ENCODE data around the gene NPEPPS.
"Not testable (repeated sequence)": the region's sequence is repeated elsewhere in the genome, so short reads cannot be mapped to it uniquely, and the experiment has no call there.

Gene NPEPPS

DNA sequence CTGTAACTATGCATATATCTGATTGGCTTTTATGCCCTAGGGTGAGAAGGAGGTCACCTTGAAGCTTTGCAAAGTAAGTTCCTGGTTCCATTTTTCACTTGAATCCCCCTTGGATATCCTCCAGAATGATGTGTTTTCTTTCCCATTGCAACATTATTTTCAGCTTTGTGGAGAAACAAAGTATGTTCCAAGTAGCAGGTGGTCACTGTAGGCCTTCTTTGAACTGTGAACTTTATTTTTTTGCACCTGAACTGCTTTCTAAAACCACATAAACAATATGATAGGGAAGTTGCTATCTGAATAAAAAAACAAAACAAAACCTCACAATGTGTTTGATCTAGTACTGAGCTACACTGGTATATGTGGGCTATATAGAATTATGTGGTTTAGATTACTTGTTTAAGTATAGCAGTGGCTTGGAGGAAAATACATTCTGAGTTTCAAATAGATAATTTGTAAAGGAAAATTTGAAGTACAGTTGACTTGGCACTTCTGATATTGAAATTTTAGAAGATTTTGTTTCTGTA, 29.7 kb downstream of the NPEPPS start:
- not testable (repeated sequence) for DNase-seq (ENCODE audit: low read depth)

DNA sequence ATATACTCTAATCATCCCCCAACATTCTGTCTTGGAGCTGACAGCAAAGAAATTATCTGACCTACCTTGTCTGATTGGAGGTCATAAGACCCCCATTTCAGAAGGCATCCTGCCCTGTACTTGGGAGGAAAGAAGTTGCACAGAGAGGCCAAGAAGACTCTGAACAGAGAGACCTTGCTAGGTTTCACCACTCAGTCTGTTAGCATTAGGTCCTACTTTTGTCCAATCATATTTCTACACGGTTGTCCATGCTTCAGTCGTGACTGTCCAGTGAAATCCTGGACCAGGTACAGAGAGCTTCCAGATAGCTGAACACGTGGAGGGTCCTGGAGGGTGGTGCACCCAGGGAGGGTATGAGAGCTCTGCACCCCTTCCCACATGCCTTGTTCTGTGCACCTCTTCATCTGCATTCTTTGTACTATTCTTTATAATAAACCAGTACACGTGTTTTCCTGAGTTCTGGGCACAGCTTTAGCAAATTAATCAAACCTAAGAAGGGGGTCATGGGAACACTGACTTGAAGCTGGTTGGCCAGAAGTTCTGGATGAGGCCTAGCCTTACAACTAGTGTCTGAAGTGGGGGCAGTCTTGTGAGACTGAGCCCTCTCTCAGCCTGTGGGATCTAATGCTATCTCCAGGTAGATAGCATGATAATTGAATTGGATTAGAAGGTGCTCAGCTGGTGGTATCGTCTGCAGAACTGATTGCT, 30.9 kb downstream of the NPEPPS start:
- not testable (repeated sequence) for DNase-seq (ENCODE audit: low read depth)

DNA sequence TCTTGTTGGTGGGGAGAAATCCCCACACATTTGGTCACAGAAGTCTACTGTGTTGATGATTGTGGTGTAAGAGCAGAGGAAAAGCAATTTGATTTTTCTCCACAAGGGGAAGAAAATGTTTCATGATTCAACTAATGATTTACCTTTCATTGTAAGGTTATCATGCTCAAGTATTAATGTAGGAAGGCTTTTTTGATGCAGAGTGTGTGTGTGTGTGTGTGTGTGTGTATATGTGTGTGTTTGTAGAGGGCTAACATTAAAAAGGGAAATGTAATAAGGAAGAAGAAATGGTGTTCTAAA, 31.4 kb downstream of the NPEPPS start:
- DNase-seq (ENCODE audit: low read depth): not testable (repeated sequence)

DNA sequence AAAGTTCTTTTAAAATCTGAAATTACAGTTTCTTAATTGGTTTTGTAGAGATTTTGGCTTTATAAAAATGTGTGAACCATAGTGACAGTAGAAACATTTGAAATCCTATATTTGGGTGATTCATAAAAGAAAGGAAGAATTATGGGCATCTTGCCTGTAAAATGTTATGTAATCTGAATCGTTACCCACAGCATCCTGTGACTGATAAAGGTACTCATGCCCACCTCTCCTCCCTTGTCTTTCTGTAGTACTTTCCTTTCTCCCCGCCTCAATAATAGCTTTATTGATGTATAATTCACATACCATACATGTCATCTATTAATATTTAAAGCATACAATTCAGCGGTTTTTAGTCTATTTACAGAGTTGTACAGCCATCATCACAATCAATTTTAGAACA, 36.4 kb downstream of the NPEPPS start:
- not testable (repeated sequence) for DNase-seq (ENCODE audit: low read depth)

DNA sequence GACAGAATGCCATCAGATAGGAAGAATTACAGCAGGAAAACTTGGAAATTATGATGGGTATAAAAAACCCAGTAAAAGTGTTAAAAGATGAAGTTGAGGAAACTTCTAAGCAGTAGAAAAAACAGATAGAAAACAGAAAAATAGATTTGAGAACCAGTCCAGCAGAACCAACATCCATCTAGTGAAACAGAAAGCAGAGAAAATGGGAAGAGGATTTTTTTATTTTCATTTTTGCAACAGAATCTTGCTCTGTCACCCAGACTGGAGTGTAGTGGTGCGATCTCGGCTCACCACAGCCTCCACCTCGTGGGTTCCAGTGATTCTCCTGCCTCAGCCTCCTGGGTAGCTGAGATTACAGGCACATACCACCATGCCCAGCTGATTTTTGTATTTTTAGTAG, 41.7 kb downstream of the NPEPPS start:
- not testable (repeated sequence) for DNase-seq (ENCODE audit: low read depth)

DNA sequence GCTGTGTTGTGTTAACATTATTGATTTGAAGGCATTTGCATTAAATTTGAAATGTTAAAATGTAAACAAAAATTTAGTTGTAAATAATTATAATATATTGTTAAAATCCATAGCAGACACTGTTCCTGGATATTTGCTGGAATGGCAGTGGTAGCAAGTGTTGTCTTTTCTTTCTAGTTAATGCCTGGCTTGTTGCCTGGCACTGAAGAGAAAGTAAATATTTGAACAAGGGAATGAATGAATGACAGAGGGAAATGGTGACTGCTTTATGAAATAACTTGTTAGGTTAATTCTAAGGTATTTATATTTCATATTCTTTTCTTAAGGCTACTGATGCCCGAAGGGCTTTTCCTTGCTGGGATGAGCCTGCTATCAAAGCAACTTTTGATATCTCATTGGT, 51.5 kb downstream of the NPEPPS start:
- not testable (repeated sequence) for DNase-seq (ENCODE audit: low read depth)

DNA sequence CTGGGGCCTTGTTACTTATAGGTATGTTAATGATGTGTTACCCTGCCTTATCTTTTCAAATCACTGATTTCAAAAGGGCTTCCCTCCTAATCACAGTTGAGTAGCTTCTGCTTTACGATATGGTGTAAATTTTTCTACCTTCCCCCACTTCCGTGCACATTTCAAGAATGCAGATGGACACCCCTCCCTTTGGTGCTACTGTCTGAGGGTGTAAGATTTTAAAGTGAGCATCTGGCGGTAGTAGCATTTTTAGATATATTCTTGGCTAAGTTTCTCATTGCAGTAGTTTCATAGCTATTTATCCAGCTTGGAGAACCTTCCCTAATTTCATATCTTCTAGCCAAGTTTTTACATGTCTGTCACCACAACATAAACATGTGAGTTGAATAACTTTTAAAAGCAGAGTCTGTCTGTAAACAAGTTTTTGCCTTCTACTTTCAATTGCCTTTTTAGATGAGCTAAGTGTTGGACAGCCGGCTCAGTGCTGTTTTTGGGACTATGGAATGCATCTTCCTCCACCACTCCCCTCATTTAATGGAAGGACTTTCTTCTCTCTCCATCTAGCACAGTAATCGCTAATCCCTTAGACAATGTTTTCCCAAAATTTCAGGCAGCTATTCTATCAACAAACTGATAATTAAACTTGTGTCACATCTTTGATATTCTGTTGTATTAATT, 55.6 kb downstream of the NPEPPS start:
- not testable (repeated sequence) for DNase-seq (ENCODE audit: low read depth)

DNA sequence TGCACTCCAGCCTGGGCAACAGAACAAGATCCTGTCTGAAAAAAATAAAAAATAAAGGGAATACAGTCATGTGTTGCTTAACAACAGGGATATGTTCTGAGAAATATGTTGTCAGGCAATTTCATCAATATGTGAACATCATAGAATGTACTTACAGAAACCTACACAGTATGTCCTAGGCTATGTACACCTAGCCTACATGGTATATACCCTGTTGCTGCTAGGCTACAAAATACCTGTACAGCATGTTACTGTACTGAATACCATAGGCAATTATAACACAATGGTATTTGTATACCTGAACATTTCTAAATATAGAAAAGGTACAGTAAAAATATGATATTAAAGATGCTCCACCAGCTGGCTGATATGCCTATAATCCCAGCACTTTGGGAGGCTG, 62.6 kb downstream of the NPEPPS start:
- DNase-seq (ENCODE audit: low read depth): not testable (repeated sequence)

DNA sequence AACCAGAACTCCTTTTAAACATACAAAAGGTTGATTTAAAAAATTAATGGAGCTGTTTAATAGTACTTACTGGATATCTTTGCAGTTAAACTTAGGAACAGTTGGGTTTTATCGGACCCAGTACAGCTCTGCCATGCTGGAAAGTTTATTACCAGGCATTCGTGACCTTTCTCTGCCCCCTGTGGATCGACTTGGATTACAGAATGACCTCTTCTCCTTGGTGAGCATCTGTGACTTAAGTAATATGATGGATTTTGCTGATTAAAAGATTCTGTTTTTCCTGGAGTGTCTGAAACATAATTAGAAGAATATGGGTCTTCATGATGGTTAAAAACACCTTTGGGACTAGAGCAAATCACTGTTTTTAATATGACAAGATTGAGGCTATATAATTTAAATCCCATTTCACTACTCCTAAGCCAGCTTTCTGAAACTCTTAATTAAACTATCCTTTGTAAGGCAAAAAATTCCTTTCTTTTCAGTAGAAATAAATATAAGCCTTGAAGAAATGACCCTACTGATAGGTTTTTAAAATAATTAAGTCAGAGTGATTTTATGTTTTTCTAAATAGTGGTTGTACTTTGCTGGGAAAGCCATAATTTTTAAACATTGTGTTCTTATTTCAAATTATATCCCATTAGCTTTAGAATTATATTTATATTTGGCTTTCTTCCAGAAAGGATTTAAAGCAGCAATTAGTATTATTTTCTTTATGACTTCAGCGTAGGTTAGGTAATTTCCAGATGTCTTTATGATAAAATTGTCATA, 73.1 kb downstream of the NPEPPS start:
- no peak for DNase-seq (ENCODE audit: low read depth)

DNA sequence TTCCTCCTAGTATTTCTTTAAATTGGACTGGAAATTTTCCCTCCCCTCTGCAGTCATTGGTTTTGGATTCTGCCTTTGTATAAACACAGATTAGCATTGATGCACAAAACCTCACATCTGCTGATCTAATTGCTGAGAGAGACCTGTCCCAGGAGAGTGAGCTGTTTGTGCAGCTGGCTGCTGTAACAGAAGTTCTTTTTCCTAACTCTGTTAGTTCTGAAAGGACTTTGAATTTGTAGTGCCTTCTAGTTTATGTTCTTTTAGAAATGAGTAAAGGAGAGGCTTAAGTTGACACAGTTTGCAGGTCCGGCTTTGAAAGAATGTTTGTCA, 73.7 kb downstream of the NPEPPS start:
- DNase-seq (ENCODE audit: low read depth): no peak

DNA sequence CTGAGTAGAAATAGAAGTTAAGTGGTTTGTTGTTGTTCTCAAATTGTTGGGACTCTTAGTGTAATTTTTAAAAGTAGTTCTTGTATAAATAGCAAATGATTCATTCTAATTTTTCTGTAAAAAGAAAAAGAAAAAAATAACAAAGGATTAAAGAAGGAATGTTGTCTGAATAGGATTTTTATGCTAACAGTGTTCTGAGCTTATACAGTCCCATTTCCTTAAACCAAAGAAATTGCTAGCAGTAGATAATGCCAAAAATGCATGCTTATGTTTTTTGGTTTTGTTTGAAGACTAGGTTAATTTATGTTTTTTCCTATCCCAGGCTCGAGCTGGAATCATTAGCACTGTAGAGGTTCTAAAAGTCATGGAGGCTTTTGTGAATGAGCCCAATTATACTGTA, 74.1 kb downstream of the NPEPPS start:
- DNase-seq (ENCODE audit: low read depth): no peak

DNA sequence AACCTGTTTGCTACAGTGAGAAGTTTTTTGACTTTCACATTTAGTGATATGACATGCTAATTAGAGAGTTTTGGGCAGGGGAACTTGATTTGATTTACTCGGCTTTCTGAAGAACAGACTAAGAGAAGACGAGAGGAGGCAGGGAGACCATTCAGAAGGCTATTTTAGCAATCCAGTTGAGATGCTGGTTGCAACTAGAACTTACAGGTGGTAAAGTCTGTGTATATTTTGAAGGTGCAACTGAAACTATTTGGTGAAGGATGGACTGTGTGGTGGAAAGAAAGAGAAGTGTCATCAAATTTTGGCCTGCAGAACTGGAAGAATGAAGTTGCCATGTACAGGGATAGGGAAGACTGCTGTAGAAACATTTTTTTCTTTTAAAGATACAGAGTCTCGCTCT, 76.6 kb downstream of the NPEPPS start:
- DNase-seq (ENCODE audit: low read depth): no peak

DNA sequence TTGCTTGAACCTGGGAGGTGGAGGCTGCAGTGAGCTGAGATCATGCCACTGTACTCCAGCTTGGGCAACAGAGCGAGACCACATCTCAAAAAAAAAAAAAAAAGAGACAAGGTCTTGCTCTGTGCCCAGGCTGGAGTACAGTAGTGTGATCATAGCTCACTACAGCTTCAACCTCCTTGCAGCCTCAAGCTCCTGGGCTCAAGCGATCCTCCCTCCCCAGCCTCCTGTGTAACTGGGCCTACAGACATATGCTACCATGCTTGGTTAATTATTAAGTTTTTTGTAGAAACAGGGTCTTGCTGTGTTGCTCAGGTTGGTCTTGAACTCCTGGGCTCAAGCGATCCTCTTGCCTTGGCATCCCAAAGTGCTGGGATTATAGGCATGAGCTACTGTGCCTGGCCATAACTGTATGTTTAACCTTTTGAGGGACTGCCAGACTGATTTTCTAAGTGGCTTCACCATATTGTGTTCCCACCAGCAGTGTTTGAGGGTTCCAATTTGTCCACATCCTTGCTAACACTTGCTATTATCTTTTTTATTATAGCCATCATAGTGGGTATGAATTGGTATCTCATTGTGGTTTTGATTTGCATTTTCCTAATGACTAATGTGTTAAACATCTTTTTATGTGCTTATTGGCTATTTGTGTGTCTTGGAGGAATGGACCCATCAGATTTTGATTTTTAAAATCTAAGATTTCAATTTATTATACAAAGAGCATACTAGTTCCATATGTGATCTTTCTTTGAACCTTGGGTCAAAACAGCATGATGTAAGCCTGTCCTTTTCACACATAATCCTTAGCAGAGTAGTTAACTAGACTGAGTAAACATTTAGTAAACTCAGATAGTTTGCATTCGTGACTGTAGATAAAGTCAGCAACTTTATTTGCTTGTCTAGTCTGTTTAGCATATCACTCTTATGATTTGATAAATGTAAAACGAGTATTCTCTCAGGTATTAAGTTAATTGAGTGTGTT, 80.8 kb downstream of the NPEPPS start:
- DNase-seq (ENCODE audit: low read depth): no peak

DNA sequence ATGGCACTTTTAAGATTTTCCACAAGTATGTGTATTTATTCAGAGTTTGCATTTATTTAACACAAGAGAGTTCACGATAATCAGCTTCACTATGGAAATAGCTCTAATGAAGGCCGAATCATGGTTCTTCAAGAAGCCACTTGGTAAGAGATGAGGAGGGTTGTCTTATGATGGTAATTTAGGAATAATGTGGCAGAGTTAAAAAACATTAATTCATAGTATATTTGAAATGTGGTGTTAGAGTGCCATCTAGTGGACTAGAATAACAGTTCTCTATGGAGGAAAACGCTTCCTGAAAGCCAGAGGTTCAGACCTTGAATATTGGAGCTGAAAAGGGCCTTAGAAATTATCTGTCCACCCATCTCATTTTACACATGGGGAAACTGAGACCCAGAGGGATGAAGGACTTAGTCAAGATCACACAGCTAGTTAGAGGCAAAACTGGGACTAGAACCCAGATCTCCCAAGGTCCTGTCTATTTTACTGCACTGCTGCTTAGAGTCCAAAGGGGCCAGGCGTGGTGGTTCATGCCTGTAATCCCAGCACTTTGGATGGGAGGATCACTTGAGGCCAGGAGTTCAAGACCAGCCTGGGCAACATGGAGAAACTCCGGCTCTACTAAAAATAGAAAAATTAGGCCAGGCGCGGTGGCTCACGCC, 85.0 kb downstream of the NPEPPS start:
- DNase-seq (ENCODE audit: low read depth): no peak

DNA sequence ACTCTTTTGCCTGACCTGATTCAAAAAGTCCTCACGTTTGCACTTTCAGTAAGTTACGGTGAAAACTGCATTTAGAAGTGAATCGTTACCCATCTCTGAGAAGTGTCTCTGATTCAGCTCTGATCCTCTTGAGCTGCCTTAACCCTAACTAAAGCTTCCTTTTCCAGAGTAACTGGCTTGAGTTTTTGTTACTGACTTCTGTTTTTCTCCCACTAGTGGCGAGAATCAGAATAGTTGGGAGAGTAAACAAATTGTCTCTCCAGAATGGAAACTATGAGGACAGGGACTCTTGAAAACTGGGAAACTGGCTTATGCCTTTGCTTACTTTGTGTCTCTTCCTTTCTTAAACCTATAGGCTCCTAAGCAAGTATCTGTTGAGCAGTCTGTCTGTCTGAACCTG, 87.5 kb downstream of the NPEPPS start:
- no peak for DNase-seq (ENCODE audit: low read depth)

DNA sequence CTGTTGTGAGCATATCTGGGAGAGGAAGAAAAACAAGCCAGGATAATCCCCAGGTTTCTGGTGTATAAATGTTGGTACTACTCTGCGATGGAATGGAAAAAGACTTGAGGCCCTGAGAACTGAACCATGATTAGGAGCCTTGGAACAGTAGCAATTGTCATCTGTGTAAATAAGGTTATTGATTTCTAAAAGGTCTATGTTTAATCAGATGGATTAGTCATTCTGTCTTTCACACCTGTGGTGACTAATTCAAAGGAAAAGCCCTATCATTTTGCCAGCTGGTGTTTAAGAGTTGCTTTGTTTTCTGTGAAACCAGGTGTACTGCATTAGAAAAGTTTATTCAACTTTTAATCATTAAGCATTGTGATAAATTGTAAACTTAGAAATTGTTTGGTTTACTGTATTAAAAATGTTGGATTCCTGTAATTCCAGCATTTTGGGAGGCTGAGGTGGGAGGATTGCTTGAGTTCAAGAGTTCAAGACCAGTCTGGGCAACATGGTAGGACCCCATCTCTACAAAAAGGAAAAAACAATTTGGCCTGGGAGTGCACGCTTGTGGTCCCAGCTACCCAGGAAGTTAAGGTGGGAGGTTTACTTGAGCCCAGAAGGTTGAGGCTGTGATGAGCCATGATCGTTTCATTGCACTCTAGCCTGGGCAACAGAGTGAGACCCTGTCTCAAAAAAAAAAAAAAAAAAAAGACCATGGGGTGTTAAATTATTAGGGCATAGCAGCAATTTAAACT, 89.8 kb downstream of the NPEPPS start:
- DNase-seq (ENCODE audit: low read depth): no peak

DNA sequence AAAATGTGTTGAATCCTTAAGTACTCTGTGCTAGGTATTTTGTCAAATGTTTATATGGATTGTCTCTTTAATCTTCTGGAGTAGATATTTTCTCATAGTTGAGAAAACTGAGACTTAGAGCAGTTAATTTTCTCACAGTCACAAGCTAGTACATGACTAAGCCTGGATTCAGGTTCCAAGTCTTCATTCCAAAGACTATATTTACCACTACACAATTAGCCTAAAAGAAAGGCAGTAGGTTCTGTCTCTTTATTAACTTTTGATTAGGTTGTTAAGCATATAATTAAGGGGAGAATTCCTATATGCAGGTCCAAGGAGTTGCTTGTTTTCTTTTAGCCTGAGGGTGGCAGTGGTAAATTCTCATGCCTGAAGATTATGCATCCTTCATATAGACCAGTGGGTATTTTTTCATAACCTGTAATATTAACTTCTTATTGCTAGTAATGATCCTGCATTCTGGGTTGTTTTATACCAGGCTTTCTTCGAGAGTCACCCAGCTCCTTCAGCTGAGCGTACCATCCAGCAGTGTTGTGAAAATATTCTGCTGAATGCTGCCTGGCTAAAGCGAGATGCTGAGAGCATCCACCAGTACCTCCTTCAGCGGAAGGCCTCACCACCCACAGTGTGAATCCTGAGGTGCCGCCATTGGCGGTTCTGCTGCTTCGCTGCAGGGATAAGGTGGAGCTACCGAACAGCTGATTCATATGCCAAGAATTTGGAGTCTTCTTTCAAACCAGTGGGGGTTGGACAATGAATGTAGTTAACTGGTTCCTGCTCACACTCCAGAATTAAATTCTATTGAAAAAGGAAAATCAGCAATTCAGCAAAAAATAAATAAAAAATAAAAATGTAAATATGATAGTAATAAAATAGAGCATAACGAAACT, 90.6 kb downstream of the NPEPPS start:
- DNase-seq (ENCODE audit: low read depth): no peak

DNA sequence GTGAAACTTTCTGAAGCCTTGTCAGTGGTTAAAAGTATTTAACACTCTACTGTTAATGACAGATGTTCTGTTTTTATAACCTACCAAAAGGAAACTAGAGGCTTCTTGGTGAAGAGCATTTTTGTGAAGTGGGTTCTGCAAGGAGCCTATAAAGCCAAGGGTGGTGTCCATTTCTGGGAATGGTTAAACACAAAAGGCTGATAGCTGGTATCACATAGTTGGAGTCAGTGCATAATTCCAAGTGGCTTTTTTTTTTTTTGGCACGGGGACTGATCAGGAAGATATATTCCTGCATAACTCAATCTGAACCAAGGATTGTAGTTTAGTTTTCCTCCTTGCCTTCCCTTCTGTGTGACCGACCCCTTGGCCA, 91.3 kb downstream of the NPEPPS start:
- no peak for DNase-seq (ENCODE audit: low read depth)

DNA sequence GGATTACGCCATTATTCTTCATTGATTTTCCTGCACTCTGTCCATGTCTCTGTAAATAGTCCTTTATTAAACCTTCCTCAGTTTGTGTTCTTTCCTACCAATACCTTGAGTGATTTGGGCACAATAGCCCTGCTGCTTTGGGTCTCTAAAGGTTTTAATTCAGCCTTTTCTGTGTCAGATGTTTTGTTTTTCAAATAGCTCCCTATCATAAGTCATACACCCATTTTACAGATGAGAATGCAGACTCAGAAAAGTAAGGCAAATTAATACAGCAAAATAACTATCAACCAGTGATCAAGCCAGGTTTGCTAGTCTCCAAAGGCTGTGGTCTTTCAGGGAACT, 93.8 kb downstream of the NPEPPS start:
- DNase-seq (ENCODE audit: low read depth): no peak

DNA sequence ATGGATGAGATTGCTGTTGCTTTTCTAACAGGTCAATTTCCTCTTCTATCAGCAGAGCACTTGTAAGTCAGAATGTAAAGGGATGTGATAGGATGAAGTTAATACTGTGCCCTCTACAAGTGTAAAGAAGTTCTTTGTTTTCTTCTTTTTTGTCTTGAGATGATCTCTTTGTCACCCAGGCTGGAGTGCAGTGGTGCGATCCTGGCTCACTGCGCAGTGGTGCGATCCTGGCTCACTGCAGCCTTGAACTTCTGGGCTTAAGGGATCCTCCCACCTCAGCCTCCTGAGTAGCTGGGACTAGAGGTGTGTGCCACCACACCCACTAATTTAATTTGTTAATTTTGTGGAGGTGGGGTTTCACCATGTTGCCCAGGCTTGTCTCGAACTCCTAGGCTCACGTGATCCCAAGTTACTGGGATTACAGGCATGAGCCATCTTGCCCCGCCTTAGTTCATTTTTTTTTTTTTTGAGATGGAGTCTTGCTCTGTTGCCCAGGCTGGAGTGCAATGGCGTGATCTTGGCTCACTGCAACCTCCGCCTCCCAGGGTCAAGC, 97.2 kb downstream of the NPEPPS start:
- no peak for DNase-seq (ENCODE audit: low read depth)

Measured in stimulated activated CD8-positive, alpha-beta memory T cell treated with anti-CD3 and anti-CD28 coated beads, Interleukin-12 subunit alpha, Interleukin-12 subunit beta, amount 100 ng/mL, for 1 hour (primary cell).